ENCODE data around the gene EPO.
"Not testable (repeated sequence)": the region's sequence is repeated elsewhere in the genome, so short reads cannot be mapped to it uniquely, and the experiment has no call there.

The EPO gene

DNA sequence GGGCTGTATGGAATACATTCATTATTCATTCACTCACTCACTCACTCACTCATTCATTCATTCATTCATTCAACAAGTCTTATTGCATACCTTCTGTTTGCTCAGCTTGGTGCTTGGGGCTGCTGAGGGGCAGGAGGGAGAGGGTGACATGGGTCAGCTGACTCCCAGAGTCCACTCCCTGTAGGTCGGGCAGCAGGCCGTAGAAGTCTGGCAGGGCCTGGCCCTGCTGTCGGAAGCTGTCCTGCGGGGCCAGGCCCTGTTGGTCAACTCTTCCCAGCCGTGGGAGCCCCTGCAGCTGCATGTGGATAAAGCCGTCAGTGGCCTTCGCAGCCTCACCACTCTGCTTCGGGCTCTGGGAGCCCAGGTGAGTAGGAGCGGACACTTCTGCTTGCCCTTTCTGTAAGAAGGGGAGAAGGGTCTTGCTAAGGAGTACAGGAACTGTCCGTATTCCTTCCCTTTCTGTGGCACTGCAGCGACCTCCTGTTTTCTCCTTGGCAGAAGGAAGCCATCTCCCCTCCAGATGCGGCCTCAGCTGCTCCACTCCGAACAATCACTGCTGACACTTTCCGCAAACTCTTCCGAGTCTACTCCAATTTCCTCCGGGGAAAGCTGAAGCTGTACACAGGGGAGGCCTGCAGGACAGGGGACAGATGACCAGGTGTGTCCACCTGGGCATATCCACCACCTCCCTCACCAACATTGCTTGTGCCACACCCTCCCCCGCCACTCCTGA is 2.4 kb downstream of the EPO start:
- H3K4me3 ChIP-seq, result no peak overlapping the region
- no peak for DNase-seq (ENCODE audit: low spot score)
- H3K27ac ChIP-seq, result no peak overlapping the region
- TF ChIP-seq, protein P1, sequence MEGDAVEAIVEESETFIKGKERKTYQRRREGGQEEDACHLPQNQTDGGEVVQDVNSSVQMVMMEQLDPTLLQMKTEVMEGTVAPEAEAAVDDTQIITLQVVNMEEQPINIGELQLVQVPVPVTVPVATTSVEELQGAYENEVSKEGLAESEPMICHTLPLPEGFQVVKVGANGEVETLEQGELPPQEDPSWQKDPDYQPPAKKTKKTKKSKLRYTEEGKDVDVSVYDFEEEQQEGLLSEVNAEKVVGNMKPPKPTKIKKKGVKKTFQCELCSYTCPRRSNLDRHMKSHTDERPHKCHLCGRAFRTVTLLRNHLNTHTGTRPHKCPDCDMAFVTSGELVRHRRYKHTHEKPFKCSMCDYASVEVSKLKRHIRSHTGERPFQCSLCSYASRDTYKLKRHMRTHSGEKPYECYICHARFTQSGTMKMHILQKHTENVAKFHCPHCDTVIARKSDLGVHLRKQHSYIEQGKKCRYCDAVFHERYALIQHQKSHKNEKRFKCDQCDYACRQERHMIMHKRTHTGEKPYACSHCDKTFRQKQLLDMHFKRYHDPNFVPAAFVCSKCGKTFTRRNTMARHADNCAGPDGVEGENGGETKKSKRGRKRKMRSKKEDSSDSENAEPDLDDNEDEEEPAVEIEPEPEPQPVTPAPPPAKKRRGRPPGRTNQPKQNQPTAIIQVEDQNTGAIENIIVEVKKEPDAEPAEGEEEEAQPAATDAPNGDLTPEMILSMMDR (IDR thresholded peaks at IDR 0.05), result no peak

DNA sequence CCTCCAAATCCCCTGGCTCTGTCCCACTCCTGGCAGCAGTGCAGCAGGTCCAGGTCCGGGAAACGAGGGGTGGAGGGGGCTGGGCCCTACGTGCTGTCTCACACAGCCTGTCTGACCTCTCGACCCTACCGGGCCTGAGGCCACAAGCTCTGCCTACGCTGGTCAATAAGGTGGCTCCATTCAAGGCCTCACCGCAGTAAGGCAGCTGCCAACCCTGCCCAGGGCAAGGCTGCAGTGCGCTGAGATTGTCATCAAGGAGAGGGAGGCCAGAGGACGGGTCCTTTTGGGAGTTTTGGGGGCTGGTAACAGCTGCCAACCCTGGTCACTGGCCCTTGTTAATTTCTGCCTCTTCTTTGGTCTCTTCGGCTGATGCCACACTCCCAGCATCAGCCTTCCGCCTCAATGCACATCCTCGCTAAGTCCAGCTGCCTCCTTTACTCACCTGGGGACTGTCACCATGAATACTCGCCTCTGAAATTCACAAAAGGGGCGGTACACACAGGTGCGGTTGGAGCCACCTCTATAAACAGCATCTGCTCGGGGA is 3.5 kb downstream of the EPO start:
- Histone ChIP-seq H3K4me3 (no peak overlapping the region), H3K27ac (no peak overlapping the region)
- DNase-seq (ENCODE audit: low spot score), result no peak
- TF ChIP-seq, protein P1 (IDR thresholded peaks at IDR 0.05), result no peak

DNA sequence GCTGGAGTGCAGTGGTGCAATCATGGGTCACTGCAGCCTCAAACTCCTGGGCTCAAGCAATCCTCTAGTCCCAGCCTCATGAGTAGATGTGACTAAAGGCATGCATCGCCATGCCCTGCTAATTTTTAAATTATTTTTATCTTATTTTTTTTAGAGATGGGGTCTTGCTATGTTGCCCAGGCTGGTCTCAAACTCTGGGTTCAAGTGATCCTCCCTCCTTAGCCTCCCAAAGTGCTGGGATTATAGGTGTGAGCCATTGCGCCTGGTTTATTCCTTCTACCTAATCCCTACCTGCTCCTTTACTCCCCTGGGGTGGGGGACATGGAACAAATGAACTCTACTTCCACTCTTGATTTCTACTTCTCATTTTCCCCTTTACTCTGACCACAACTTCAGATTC is 4.1 kb downstream of the EPO start:
- H3K4me3 ChIP-seq; DNase-seq (ENCODE audit: low spot score); H3K27ac ChIP-seq: not testable (repeated sequence)

DNA sequence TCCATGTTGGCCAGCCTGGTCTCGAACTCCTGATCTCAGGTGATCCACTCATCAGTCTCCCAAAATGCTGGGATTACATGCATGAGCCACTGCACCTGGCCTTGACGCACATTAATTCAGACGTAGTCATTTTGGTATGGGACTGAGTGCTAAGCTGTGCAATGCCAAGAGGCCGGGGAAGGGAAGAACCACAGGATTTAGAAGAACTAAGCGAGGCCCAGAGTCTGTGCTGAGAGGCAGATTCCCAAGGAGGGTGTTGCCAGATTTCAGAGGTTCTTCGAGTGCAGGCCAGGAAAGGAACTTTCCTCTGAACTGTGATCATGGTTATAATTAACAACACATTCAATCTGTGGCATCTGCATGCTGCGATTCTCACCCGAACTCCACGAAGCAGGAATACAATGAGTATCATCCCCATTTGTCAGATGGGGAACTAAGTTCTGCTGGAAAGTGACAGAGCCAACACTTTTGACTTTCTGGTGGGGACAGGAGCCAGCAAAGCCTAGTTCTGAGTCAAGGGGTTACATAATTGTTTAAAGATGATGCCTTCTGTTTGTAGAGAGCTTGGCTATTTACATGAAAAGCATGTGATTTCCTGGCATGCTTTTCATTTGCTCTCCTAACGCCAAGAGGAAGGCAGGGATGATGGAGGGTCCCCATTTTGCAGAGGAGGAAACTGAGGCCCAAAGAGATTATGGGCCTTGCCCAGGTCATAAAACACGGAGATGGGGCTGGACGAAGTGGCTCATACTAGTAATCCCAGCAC is 6.9 kb downstream of the EPO start:
- Histone ChIP-seq H3K4me3 (no peak overlapping the region), H3K27ac (no peak overlapping the region)
- TF ChIP-seq, protein P1 (IDR thresholded peaks at IDR 0.05), result no peak
- no peak for DNase-seq (ENCODE audit: low spot score)

DNA sequence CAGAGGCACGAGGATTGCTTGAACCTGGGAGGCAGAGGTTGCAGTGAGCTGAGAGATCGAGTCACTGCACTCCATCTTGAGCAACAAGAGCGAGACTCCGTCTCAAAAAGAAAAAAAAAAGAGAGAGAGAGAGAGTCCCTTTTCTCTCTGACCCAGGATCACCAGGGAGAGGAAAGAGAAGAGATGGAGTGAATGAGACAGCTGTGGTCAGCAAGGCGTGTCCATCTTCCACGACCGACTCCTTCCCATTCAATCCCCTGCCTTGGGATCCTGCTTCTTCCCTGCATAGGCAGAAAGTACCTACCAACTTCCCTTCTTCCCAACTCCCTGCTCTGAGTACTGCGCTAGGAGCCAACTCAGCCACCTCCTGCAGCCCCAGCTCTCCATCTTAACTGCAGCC is 7.9 kb downstream of the EPO start:
- no peak overlapping the region for H3K4me3 ChIP-seq
- no peak overlapping the region for H3K27ac ChIP-seq
- DNase-seq (ENCODE audit: low spot score), result no peak
- TF ChIP-seq, protein P1 (IDR thresholded peaks at IDR 0.05), result no peak

DNA sequence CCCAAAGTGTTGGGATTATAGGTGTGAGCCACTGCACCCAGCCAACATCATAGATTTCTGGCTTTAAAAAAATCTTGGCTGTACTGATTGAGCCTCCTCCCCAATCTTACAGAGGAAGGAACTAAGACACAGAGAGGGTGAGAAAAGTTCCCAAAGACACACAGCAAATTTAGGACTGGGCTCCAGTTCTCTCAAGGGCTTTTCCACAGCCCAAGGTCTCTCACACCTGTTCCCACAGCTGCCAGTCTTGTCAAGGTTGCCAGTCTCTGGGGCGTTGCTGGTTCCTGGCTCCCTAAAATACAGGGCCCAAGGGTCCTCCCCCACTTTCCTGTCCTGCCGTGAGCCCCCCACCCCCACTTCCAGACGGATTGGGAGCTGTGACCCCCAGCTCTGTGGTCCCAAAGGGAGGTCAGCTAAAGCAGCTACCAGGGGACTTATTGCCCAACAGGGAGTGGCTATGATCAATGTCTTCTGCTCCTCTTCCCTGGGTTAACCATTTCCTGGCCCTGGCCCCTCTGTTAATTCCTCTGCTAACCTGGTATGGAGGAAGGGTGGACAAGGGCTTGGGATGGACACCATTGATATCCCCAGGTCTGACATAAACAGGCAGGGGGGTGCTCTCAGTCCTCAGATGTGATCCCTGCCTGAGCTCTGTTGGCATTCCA is 10.0 kb downstream of the EPO start:
- Histone ChIP-seq H3K27ac (no peak overlapping the region), H3K4me3 (no peak overlapping the region)
- DNase-seq (ENCODE audit: low spot score), result no peak
- TF ChIP-seq, protein P1 (IDR thresholded peaks at IDR 0.05), result no peak

DNA sequence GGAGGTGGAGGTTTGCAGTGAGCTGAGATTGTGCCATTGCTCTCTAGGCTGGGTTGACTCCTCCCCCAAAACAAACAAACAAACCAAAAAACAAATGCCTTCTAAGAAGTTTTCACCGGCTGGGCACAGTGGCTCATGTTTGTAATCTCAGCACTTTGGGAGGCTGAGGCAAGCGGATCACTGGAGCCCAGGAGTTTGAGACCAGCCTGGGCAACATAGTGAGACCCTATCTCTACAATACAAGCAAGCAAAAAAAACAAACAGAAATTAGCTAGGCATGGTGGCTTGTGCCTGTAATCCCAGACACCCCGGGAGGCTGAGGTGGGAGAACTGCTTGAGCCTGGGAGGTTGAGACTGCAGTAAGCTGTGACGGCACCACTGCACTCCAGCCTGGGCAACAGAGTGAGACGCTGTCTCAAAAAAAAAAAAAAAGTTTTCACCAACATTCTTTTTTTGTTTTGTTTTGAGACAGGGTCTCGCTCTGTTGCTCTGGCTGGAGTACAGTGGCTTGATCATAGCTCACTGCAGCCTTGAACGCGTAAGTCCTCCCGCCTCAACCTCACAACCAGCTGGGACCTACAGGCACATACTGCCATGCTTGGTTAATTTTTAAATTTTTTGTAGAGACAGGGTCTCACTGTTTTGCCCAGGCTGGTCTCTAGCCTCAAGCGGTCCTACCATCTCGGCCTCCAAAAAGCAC is 11.8 kb downstream of the EPO start:
- TF ChIP-seq, protein P1 (IDR thresholded peaks at IDR 0.05), result no peak
- no peak for DNase-seq (ENCODE audit: low spot score)
- no peak overlapping the region for H3K27ac ChIP-seq
- no peak overlapping the region for H3K4me3 ChIP-seq
